ENCODE results near the gene KRIT1. TPM values are rescaled to one million over a fixed set of nuclear protein-coding genes. Genes with fewer than 3 reads are reported as not detected.

KRIT1 gene
- total and polyA plus RNA-seq, 7 donors, result 12.4 to 31.7 (median 26.5) TPM

DNA sequence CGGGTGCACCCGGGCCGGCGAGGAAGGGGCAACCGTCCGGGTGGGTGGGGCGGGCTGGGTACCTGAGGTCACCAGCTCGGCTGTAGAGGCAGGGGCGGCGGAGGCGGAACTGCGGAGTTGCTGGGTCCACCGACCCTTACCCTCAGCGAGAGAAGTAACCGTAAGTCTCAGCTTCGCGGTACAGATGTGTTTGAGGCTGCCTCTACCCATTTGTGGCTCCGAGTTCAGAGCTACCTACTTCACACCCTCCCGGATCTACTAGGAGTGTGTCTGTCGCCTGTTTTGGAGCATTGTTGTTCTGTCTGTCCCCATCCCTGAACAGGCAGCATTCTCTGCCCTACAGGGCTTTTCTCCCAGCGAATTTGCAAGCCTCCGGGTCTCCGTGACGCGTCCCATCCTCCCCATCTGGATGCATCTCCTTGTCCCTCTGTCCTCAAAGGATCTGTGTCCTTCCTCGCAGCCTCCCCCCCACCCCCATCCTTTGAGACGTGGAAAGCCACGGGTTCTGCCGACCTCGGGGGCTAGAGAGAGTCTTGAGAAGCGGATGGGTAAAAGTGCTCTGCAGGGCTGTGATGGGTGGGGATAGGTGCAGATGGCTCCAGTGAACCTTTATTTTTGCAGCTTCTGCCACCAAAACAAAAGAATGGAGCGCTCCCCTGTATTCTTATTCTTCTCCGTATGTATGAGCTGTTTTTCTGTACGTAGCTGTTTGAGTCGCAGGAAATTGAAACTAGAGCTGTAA, 817 bp upstream of the KRIT1 start:
- 0 to 1% (median 0%) methylated on average over 26 to 35 of the region's 35 CpGs for WGBS, 3 donors
- intact Hi-C loops (cut with DNase I), result loop anchor here (5.0 kb wide), 1 partner anchor 201 kb away; the partner anchor contains the start of gene GATAD1 (in 2 of the 2)
- Histone ChIP-seq H3K27ac (peak overlapping the region; percentile 90), H3K4me1 (peaks cover 34% of the 10 kb centered on the region), H3K4me3 (peak overlapping the region; percentile 87), H3K9me3 (no peaks in the 10 kb centered on the region), H3K36me3 (ENCODE audit: insufficient read depth in 1 of 2, low read depth in 1 of 2) (peaks cover 0 to 6% of the 10 kb centered on the region in 2 donors), H3K27me3 (ENCODE audit: insufficient read depth in 3 of 3, low read length in 2 of 3) (no peaks in the 10 kb centered on the region)
- peak; percentile 15 to 34 (median 29) for ATAC-seq
- TF ChIP-seq, protein P1, sequence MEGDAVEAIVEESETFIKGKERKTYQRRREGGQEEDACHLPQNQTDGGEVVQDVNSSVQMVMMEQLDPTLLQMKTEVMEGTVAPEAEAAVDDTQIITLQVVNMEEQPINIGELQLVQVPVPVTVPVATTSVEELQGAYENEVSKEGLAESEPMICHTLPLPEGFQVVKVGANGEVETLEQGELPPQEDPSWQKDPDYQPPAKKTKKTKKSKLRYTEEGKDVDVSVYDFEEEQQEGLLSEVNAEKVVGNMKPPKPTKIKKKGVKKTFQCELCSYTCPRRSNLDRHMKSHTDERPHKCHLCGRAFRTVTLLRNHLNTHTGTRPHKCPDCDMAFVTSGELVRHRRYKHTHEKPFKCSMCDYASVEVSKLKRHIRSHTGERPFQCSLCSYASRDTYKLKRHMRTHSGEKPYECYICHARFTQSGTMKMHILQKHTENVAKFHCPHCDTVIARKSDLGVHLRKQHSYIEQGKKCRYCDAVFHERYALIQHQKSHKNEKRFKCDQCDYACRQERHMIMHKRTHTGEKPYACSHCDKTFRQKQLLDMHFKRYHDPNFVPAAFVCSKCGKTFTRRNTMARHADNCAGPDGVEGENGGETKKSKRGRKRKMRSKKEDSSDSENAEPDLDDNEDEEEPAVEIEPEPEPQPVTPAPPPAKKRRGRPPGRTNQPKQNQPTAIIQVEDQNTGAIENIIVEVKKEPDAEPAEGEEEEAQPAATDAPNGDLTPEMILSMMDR (IDR thresholded peaks at IDR 0.05), result no peak
- peak in 1 of 2 donors; percentile 15 for DNase-seq

DNA sequence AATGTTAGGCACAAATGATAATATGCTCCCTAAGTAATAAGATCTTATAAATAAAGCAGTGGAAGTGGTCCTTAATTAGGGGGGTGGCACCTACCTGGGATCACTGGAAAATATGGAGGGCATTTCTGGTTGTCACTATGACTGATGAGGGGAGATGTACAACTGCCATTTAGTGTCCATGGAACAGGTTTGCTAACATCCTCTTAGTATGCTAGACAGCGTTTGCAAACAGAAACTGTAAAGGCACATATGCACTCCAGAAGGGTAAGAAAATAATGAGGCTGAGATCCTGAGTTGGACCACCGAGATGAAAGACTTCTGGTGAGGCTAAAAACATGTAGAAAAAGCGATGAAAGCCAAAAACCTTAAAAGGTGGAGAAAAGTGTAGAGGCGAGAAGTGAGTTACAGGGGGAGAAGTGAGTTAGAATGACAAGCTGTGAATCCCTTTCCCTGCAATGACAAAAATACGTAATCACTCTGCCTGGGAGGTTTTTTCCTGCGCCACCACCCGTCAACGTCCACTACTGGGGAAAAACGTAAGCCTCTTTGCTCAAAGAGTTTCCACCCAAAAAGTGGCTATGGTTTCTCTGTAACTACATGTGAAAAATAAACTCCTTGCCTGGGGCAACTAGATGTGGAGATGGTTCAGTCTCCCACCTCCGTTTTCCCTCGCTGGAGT, 767 bp downstream of the KRIT1 start:
- Histone ChIP-seq H3K4me1 (peaks cover 32% of the 10 kb centered on the region), H3K27ac (peak overlapping the region; percentile 90), H3K9me3 (no peaks in the 10 kb centered on the region), H3K4me3 (peak overlapping the region; percentile 87), H3K27me3 (ENCODE audit: insufficient read depth in 3 of 3, low read length in 2 of 3) (no peaks in the 10 kb centered on the region), H3K36me3 (ENCODE audit: insufficient read depth in 1 of 2, low read depth in 1 of 2) (peaks cover under 1 to 22% of the 10 kb centered on the region in 2 donors)
- ATAC-seq (peak; percentile 2 to 35 (median 10)), DNase-seq (no peak)
- WGBS, 3 donors, result 1 to 2% (median 2%) methylated on average over 11 of the region's 11 CpGs
- TF ChIP-seq, protein P1 (IDR thresholded peaks at IDR 0.05), result no peak
- intact Hi-C loops (cut with DNase I), result loop anchor here (5.0 kb wide), 1 partner anchor 202 kb away; the partner anchor contains the start of gene GATAD1 (in 2 of the 2)

DNA sequence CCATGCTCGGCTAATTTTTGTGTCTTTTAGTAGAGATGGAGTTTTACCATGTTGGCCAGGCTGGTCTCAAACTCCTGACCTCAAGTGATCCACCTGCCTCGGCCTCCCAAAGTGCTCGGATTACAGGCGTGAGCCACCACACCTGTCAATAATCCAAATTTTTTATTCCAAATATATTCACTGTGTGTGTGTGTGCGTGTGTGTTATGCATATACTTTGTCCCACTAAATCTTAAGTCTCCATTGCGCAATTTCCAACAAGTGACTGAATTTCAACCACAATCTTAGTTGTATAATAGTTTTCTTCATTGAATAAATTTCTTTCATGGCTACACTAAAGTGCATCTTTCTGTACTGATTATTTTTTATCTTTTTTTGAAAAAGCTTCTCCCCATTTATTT, 2.7 kb downstream of the KRIT1 start:
- H3K27me3 ChIP-seq (ENCODE audit: insufficient read depth in 3 of 3, low read length in 2 of 3), result no peaks in the 10 kb centered on the region
- TF ChIP-seq, protein P1 (IDR thresholded peaks at IDR 0.05), result no peak
- peaks cover 30% of the 10 kb centered on the region for H3K4me1 ChIP-seq
- ATAC-seq (no peak), DNase-seq (no peak)
- H3K27ac ChIP-seq, result no peak overlapping the region
- WGBS, 3 donors, result 86 to 91% (median 90%) methylated on average over 6 of the region's 6 CpGs
- H3K36me3 ChIP-seq (ENCODE audit: insufficient read depth in 1 of 2, low read depth in 1 of 2), result peaks cover 2 to 42% of the 10 kb centered on the region in 2 donors
- H3K9me3 ChIP-seq, result no peaks in the 10 kb centered on the region
- intact Hi-C loops (cut with DNase I), result no loop called here
- no peak overlapping the region for H3K4me3 ChIP-seq

DNA sequence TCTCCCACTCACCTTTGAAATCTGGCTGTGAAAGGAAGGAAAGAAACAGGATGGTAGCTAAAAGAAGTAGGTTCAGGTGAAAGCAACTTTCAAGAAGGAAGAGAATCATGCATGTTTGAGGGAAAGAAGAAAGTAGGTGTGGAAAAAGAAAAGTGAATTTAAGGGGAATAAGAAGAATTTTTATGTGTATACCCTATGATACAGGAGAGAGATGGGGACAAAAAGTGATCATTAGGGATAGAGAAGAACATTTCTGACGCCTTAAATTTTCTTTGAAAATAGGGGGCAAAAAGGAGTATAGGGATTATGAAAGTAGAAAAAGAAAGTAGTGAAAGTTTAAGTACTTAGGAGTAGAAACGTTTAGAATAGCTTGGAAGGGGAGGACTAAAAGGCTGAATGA, 15.2 kb downstream of the KRIT1 start:
- TF ChIP-seq, protein P1 (IDR thresholded peaks at IDR 0.05), result no peak

More for the DNA sequence above, 15.2 kb downstream of the KRIT1 start:
- Histone ChIP-seq H3K27me3 (ENCODE audit: insufficient read depth in 3 of 3, low read length in 2 of 3) (no peaks in the 10 kb centered on the region), H3K4me3 (no peak overlapping the region), H3K4me1 (no peaks in the 10 kb centered on the region), H3K36me3 (ENCODE audit: insufficient read depth in 1 of 2, low read depth in 1 of 2) (peaks cover 0 to 99% of the 10 kb centered on the region in 2 donors), H3K27ac (no peak overlapping the region), H3K9me3 (no peaks in the 10 kb centered on the region)
- intact Hi-C loops (cut with DNase I), result loop anchor here in 1 of 2 donors (10.0 kb wide), 2 partner anchors 234 to 264 kb away; no protein-coding TSS in a partner anchor
- DNase-seq, result no peak
- WGBS, 3 donors, result 80 to 90% (median 86%) methylated on average over 2 of the region's 2 CpGs
- no peak for ATAC-seq
